Retinal pigment epithelial cell (primary cell): ENCODE results near the gene PCCA.
A peak's percentile ranks its signal among the peaks of the same experiment; 100 is the strongest.
"Not testable (repeated sequence)": the region's sequence is repeated elsewhere in the genome, so short reads cannot be mapped to it uniquely, and the experiment has no call there.

Experiments used
- DNase-seq: peaks from one replicate; pipeline ENCODE4 v3.0.0-alpha.2; 2010; ENCODE audit warnings: low read depth
- H3K4me3 ChIP-seq: 2 replicates; pipeline ENCODE4 v1.5.1; 2011; ENCODE audit warnings: mild to moderate bottlenecking, low read length, control low read depth, moderate library complexity
- TF ChIP-seq, protein P1 (sequence below): conservative IDR thresholded peaks from 2 replicates; pipeline ENCODE4 v1.5.1; 2011; ENCODE audit warnings: low read depth, low read length, control low read depth, inconsistent platforms

The PCCA gene

DNA sequence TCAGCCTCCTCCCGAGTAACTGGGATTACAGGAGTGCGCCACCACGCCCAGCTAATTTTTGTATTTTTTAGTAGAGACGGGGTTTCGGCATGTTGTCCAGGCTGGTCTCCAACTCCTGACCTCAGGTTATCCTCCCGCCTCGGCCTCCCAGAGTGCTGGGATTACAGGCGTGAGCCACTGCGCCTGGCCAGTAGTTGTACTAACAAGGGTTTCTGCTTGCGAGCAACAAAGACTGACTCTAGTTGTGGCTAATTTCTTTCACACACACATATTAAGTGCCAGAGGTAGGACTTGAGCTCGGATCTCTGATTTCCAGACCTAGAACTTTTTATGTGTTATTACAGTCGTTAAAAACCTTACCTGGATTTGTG is 635 bp upstream of the PCCA start:
- DNase-seq, result peak; percentile 3
- peak overlapping the region; percentile 72 for H3K4me3 ChIP-seq
- TF ChIP-seq, protein P1, sequence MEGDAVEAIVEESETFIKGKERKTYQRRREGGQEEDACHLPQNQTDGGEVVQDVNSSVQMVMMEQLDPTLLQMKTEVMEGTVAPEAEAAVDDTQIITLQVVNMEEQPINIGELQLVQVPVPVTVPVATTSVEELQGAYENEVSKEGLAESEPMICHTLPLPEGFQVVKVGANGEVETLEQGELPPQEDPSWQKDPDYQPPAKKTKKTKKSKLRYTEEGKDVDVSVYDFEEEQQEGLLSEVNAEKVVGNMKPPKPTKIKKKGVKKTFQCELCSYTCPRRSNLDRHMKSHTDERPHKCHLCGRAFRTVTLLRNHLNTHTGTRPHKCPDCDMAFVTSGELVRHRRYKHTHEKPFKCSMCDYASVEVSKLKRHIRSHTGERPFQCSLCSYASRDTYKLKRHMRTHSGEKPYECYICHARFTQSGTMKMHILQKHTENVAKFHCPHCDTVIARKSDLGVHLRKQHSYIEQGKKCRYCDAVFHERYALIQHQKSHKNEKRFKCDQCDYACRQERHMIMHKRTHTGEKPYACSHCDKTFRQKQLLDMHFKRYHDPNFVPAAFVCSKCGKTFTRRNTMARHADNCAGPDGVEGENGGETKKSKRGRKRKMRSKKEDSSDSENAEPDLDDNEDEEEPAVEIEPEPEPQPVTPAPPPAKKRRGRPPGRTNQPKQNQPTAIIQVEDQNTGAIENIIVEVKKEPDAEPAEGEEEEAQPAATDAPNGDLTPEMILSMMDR, result no peak

DNA sequence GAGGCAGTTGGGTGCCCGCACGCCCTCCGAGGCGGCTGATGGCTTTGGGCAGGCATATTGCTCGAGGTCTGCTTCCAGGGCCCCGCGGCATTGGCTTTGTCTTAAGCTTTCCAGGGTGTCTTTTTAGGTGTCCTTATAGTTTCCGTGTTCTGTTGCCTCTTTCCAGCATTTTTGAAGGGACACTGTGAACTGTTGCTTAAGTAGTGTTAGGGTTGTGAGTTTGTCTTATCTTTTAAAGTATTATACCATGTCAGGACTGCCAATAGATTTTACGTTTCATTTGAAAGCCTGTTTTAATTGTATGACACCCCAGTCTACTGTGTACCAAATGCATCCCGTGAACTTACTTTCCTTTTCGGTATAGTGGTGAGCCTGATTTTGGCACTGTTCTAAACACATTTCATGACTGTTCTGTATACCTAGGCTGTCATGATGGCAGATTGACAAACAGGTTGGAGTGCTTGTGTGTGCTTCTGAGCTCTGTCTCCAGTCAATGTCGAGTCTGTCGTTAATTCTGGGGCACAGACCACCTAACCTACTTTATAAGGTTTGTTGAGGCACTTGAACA is 656 bp downstream of the PCCA start:
- H3K4me3 ChIP-seq, result peak overlapping the region; percentile 72
- TF ChIP-seq, protein P1, result no peak
- DNase-seq, result no peak

DNA sequence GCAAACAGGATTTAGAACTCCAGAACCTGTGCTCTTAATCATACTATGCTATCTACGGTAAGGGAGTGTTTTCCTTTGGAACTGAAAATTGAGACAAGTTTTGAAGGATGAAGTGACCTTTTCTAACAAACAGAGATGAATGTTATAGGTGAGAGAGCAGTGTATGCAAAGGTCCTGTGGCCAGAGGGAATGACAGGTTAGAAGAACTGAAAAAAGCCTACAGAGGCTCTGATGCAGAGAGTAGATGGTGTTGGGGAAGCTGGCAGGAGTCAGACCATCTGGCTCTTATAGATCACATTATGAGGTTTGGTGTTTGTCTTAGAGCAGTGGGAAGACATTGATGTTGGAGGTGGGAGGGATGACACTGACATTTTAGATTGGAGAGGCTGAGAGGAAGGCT is 2.0 kb downstream of the PCCA start:
- no peak for DNase-seq
- TF ChIP-seq, protein P1, result no peak
- no peak overlapping the region for H3K4me3 ChIP-seq

DNA sequence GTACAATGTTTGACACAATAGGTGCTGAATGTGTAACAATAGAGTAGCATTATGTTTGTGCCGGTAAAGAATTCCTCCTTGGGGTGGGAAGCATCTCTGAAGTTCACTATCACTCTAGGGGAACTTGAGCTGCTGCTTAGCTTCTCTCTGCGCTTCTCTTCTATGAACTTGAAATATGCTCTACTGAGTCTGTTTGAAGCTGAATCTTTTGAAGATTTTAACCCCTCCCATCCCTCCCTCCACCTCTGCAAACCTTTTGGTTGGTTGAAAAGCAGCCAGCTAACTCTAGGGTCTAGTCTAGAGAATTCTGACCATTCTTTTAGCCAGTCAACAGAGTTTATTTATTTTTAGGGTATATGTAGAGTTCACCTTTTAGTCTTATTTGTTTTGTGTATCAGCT is 2.5 kb downstream of the PCCA start:
- DNase-seq, result no peak
- TF ChIP-seq, protein P1, result no peak

DNA sequence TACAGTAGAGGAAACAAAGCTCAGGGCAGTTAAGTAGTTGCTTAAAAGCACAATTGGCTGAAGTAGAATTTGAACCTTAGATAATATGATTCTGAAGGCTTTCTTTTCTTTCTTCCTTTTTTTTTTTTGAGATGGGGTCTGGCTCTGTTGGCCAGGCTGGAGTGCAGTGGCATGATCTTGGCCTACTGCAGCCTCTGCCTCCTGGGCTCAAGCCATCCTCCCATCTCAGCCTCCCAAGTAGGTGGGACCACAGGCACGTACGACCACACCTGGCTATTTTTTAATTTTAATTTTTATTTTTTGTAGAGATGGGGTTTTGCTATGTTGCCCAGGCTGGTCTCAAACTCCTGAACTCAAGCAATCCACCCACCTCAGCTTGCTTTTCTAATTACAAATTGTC is 3.4 kb downstream of the PCCA start:
- H3K4me3 ChIP-seq, DNase-seq: not testable (repeated sequence)

More for the DNA sequence above, 2.5 kb downstream of the PCCA start:
- no peak overlapping the region for H3K4me3 ChIP-seq

DNA sequence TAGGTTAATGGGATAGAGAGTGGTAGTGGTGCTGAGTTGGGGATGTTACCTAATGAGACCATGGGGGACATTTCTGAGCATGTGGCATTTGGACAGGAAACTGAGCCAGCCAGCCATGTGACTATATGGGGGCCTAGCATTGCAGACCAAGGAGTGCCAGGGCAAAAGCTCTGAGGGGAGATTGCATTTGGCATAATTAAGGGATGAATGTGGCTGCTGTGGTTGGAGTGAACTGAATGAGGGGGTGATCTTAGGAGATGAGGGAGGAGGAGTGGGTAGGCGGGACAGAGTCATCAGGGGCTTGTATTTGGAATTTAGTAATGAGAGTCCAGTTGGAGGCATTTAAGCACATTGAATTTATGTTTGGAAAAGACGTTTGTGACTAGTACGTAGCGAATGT is 6.6 kb downstream of the PCCA start:
- no peak for DNase-seq
- TF ChIP-seq, protein P1, result no peak
- H3K4me3 ChIP-seq, result no peak overlapping the region

DNA sequence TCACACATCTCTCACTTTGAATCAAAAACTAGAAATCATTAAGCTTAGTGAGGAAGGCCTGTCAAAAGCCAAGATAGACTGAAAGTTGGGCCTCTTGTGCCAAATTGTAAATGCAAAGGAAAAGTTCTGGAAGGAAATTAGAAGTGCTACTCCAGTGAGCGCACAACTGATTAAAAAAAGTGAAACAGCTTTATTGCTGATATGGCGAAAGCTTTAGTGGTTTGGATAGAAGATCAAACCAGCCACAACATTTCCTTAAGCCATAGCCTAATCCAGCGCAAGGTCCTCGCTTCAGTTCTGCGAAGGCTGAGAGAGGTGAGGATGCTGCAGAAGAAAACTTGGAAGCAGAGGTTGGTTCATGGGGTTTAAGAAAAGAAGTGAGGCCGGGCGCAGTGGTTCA is 7.6 kb downstream of the PCCA start:
- TF ChIP-seq, protein P1, result no peak
- H3K4me3 ChIP-seq, result no peak overlapping the region
- DNase-seq, result no peak

DNA sequence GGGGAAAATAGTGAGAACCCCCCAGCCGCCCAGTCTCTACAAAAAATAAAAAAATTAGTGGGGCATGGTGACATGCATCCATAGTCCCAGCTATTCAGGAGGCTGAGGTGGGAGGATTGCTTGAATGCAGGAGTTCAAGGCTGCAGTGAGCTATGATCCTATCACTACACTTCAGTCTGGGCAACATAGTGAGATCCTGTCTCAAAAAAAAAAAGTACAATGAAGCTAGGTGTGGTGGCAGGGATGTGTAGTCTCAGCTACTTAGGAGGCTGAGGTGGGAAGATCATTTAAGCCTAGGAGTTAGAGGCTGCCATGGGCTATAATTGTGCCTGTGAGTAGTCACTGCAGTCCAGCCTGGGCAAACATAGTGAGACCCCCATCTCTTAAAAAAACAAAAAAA is 8.9 kb downstream of the PCCA start:
- H3K4me3 ChIP-seq, result no peak overlapping the region
- TF ChIP-seq, protein P1, result no peak
- no peak for DNase-seq
